Keratinocyte (primary cell): ENCODE data around the gene ATOX1. TPM values are rescaled to one million over a fixed set of nuclear protein-coding genes. Genes with fewer than 3 reads are reported as not detected.

Source experiments
- DNase-seq: peaks from one replicate; pipeline ENCODE4 v3.0.0-alpha.2; 2011; ENCODE audit warnings: low read depth, missing footprints, low spot score
- FAIRE-seq: peaks from 2 replicates; lab custom pipeline; 2011; peaks lifted over from hg19 to GRCh38; lab: Jason Lieb, UNC
- H2AFZ ChIP-seq: 2 replicates; pipeline ENCODE4 v1.6.0; 2012; ENCODE audit warnings: low read length, control low read depth, inconsistent platforms; ENCODE audit not compliant: control insufficient read depth
- H3K27ac ChIP-seq: 2 replicates; pipeline ENCODE4 v1.5.1; 2011; ENCODE audit warnings: low read length; ENCODE audit not compliant: control insufficient read depth, insufficient read depth
- H3K27me3 ChIP-seq: 3 replicates; pipeline ENCODE4 v1.6.0; 2011; ENCODE audit warnings: low read length; ENCODE audit not compliant: control insufficient read depth, insufficient read depth; ENCODE audit errors: extremely low read depth
- H3K36me3 ChIP-seq, 2 experiments: 2 replicates in 1 of 2; 3 replicates in 1 of 2; pipeline ENCODE4 v1.5.1; 2011; ENCODE audit warnings: low read length in 2 of 2, mild to moderate bottlenecking in 1 of 2; ENCODE audit not compliant: control insufficient read depth in 2 of 2, insufficient read depth in 2 of 2; ENCODE audit errors: extremely low read depth in 1 of 2
- H3K4me1 ChIP-seq: 3 replicates; pipeline ENCODE4 v1.5.1; 2011; ENCODE audit warnings: low read length; ENCODE audit not compliant: control insufficient read depth, insufficient read depth; ENCODE audit errors: extremely low read depth
- H3K4me2 ChIP-seq: 3 replicates; pipeline ENCODE4 v1.6.0; 2011; ENCODE audit warnings: low read depth, low read length; ENCODE audit not compliant: control insufficient read depth, insufficient read depth; ENCODE audit errors: extremely low read depth
- H3K4me3 ChIP-seq, 3 experiments: fragments of 200-600 bp in 1 of 3; sonication (generic) in 1 of 3; 2 replicates in 2 of 3; 3 replicates in 1 of 3; pipeline ENCODE4 v1.5.1; 2011 to 2016; ENCODE audit warnings: low read length in 3 of 3, mild to moderate bottlenecking in 3 of 3, control low read depth in 2 of 3, inconsistent platforms in 1 of 3, low read depth in 1 of 3, mixed read lengths in 1 of 3, mixed run types in 1 of 3, moderate library complexity in 1 of 3; ENCODE audit not compliant: control insufficient read depth in 2 of 3, insufficient read depth in 2 of 3; ENCODE audit errors: extremely low read depth in 1 of 3
- H3K79me2 ChIP-seq: 2 replicates; pipeline ENCODE4 v1.6.0; 2012; ENCODE audit warnings: low read length; ENCODE audit not compliant: control insufficient read depth, insufficient read depth
- H3K9ac ChIP-seq: 3 replicates; pipeline ENCODE4 v1.6.0; 2011; ENCODE audit warnings: low read length; ENCODE audit not compliant: control insufficient read depth, insufficient read depth; ENCODE audit errors: extremely low read depth
- H3K9me1 ChIP-seq: 3 replicates; pipeline ENCODE4 v1.6.0; 2011; ENCODE audit warnings: low read length; ENCODE audit not compliant: control insufficient read depth, insufficient read depth; ENCODE audit errors: extremely low read depth
- H3K9me3 ChIP-seq: 2 replicates; pipeline ENCODE4 v1.5.1; 2012; ENCODE audit warnings: low read depth, low read length; ENCODE audit not compliant: control insufficient read depth
- H4K20me1 ChIP-seq: 3 replicates; pipeline ENCODE4 v1.6.0; 2011; ENCODE audit warnings: low read length; ENCODE audit not compliant: control insufficient read depth, insufficient read depth; ENCODE audit errors: extremely low read depth
- EZH2 ChIP-seq: IDR thresholded peaks from one replicate; pipeline ENCODE4 v1.6.1; 2012; ENCODE audit warnings: inconsistent platforms, mild to moderate bottlenecking, low read length, moderate library complexity
- dilution Hi-C: fragments of 300-500 bp; cut with MboI; formaldehyde crosslinking; loops from one replicate; pipeline ENCODE4 v1.7.0; 2020; ENCODE audit warnings: low sequenced_read_pairs; ENCODE audit not compliant: extremely low pct_ligation_motif_present
- polyA plus RNA-seq, 5 experiments: library from polyadenylated mRNA; depleted of rRNA in 3 of 5; stranded (reverse) in 3 of 5; stranded (forward) in 1 of 5; unstranded in 1 of 5; fragments of >200 nt; gene quantifications; 1 replicate in 1 of 5; 2 replicates in 3 of 5; 3 replicates in 1 of 5; pipeline versions ENCODE4 v1.2.1 to v1.2.3, GENCODE V29; 2011 to 2012; ENCODE audit warnings: missing spikeins in 2 of 5, low read depth in 1 of 5, low replicate concordance in 1 of 5
- TF ChIP-seq, protein P1 (sequence below), 3 experiments: IDR thresholded peaks in 1 of 3; conservative IDR thresholded peaks in 1 of 3; optimal IDR thresholded peaks in 1 of 3; 2 replicates in 2 of 3; 3 replicates in 1 of 3; pipeline versions ENCODE3 to v1.5.1; 2011; ENCODE audit warnings: low read length in 3 of 3, mild to moderate bottlenecking in 3 of 3, moderate library complexity in 2 of 3, control low read depth in 1 of 3, inconsistent platforms in 1 of 3; ENCODE audit not compliant: insufficient read depth in 2 of 3; ENCODE audit errors: extremely low read depth in 1 of 3

ATOX1 gene
- polyA plus RNA-seq, 1 donor (not counting 4 experiments of a cell fraction or from before 2014, with no cell fraction given): 173 TPM

DNA sequence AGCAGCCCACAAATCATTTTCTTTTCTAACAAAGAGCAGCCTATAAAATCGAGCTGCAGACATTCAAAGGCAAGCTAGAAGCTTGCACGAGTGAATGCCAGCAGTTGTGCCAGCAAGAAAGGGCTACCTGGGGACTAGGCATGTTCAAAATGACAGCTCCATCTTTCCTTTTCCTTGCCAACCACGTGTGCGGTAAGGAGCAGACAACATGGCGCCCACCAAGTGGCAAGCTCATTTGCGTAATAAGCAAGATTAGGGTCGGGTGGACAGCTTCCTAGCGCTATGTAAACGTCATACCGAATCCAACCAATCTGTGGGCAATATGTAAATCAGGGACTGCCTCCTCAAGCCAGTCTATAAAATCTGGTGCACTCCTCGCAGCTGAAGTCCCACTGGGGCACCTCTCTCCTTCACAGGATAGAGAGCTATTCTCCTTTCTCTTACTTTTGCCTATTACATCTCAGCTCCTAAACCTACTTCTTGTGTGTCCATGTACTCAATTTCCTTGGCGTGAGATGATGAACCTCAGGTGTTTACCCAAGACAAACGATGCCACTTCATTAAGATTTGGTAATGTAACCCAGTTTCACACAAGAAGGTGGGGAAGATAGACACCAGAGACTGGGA lies 49.2 kb downstream of the ATOX1 start:
- Histone ChIP-seq H3K27me3 (no peaks in the 10 kb centered on the region), H3K4me2 (no peak overlapping the region), H3K9me3 (peaks cover 2% of the 10 kb centered on the region), H2AFZ (no peak overlapping the region), H3K4me1 (no peaks in the 10 kb centered on the region), H3K27ac (no peak overlapping the region), H4K20me1 (no peaks in the 10 kb centered on the region), H3K9ac (no peak overlapping the region), H3K4me3 (no peak overlapping the region), H3K9me1 (no peaks in the 10 kb centered on the region), H3K36me3 (no peaks in the 10 kb centered on the region), H3K79me2 (no peaks in the 10 kb centered on the region)
- dilution Hi-C loops: no loop called here
- no peak for DNase-seq
- no peak for FAIRE-seq
- no peak for TF ChIP-seq EZH2
- TF ChIP-seq, protein P1, sequence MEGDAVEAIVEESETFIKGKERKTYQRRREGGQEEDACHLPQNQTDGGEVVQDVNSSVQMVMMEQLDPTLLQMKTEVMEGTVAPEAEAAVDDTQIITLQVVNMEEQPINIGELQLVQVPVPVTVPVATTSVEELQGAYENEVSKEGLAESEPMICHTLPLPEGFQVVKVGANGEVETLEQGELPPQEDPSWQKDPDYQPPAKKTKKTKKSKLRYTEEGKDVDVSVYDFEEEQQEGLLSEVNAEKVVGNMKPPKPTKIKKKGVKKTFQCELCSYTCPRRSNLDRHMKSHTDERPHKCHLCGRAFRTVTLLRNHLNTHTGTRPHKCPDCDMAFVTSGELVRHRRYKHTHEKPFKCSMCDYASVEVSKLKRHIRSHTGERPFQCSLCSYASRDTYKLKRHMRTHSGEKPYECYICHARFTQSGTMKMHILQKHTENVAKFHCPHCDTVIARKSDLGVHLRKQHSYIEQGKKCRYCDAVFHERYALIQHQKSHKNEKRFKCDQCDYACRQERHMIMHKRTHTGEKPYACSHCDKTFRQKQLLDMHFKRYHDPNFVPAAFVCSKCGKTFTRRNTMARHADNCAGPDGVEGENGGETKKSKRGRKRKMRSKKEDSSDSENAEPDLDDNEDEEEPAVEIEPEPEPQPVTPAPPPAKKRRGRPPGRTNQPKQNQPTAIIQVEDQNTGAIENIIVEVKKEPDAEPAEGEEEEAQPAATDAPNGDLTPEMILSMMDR (optimal IDR thresholded peaks at IDR 0.05 in 1 of 3, IDR thresholded peaks at IDR 0.05 in 1 of 3, conservative IDR thresholded peaks at IDR 0.05 in 1 of 3; ENCODE audit: extremely low read depth in 1 of 3, insufficient read depth in 2 of 3, low read length in 3 of 3): no peak

DNA sequence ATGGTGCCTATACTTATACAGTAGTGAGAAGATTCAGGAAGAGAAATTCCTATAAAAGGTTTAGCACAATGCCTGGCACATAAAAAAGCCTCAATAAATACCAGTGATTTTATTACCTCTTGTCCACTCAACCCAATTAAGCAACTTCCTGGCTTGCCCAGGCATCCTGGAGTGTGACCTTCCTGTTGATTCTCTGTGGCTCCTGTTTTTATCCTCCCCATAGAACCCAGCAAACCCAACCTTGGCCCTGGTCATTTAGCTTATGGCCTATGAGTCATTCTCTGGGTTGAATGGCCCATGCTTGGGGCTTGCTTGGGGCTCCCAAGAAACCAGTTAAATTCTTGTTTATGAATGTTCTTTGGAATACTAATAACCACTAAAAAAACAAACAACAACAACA lies 50.3 kb downstream of the ATOX1 start:
- H3K4me2 ChIP-seq: no peak overlapping the region
- FAIRE-seq (peak; percentile 20), DNase-seq (no peak)
- no peaks in the 10 kb centered on the region for H3K79me2 ChIP-seq
- no peak overlapping the region for H3K9ac ChIP-seq
- TF ChIP-seq EZH2: no peak
- TF ChIP-seq, protein P1 (optimal IDR thresholded peaks at IDR 0.05 in 1 of 3, IDR thresholded peaks at IDR 0.05 in 1 of 3, conservative IDR thresholded peaks at IDR 0.05 in 1 of 3; ENCODE audit: extremely low read depth in 1 of 3, insufficient read depth in 2 of 3, low read length in 3 of 3): no peak
- no peaks in the 10 kb centered on the region for H3K4me1 ChIP-seq
- H2AFZ ChIP-seq: no peak overlapping the region
- H4K20me1 ChIP-seq: no peaks in the 10 kb centered on the region
- H3K27me3 ChIP-seq: no peaks in the 10 kb centered on the region
- H3K9me3 ChIP-seq: peaks cover 2% of the 10 kb centered on the region
- no peak overlapping the region for H3K27ac ChIP-seq
- dilution Hi-C loops: no loop called here
- H3K9me1 ChIP-seq: no peaks in the 10 kb centered on the region
- no peak overlapping the region for H3K4me3 ChIP-seq
- no peaks in the 10 kb centered on the region for H3K36me3 ChIP-seq
